HCT116 (cell line): Measurements from ENCODE around the gene SPRY4. TPM values are rescaled to one million over a fixed set of nuclear protein-coding genes. Genes with fewer than 3 reads are reported as not detected.

Experiments
- ATAC-seq: fragments of 200-7000 bp; cut with Tn5 transposase; 2 replicates; pipeline ENCODE4 v1.9.1; 2020; ENCODE audit warnings: mild to moderate bottlenecking, moderate library complexity
- BruUV-seq: library from RNA; stranded (reverse); fragments of 400-500 nt; replicated peaks from 2 replicates; lab custom pipeline; 2021; lab: Mats Ljungman, UMichigan
- CTCF ChIA-PET: fragments of 300-600 bp; sonication (Branson Sonifier 250); formaldehyde crosslinking; loops from one replicate; lab custom pipeline; 2021; ENCODE audit warnings: antibody characterized with exemption; lab: Charles Lee
- POLR2A ChIA-PET: fragments of 300-600, 350-600 bp; sonication (Branson Sonifier 250); formaldehyde crosslinking; loops from one replicate; lab custom pipeline; 2021; ENCODE audit warnings: antibody characterized with exemption; lab: Charles Lee
- RAD21 ChIA-PET, 2 experiments: fragments of 300-600 bp; sonication (Branson Sonifier 250); formaldehyde crosslinking; loops; one replicate each; lab custom pipeline; 2023; ENCODE audit warnings: low total read pairs in 2 of 2; ENCODE audit not compliant: uncharacterized antibody in 2 of 2, unreplicated experiment in 2 of 2, low non-redundant PET in 1 of 2; lab: Charles Lee
- DNase-seq: peaks from one replicate; pipeline ENCODE4 v3.0.0-alpha.2; 2010; ENCODE audit warnings: low read depth, low spot score
- H2AFZ ChIP-seq: fragments of 200-600 bp; shearing (Covaris generic), sonication (generic); 2 replicates; pipeline ENCODE4 v1.6.1; 2017; ENCODE audit warnings: low read depth, mixed run types, mixed read lengths, antibody characterized with exemption, low read length; ENCODE audit not compliant: poor library complexity, severe bottlenecking
- H3K27ac ChIP-seq: 2 replicates; pipeline ENCODE4 v1.5.1; 2012; ENCODE audit warnings: low read depth, low read length
- H3K27me3 ChIP-seq: fragments of 200-600 bp; sonication (generic); 2 replicates; pipeline ENCODE4 v1.6.1; 2016; ENCODE audit warnings: mixed run types, low read length, mixed read lengths; ENCODE audit not compliant: insufficient read depth
- H3K36me3 ChIP-seq, 2 experiments: fragments of 200-500 bp in 1 of 2; fragments of 200-600 bp in 1 of 2; sonication (Bioruptor generic) in 1 of 2; sonication (generic) in 1 of 2; 2 replicates each; pipeline versions ENCODE4 v1.5.1 to v1.6.1; 2014 to 2016; ENCODE audit warnings: low read length in 2 of 2, inconsistent platforms in 1 of 2, mixed read lengths in 1 of 2, mixed run types in 1 of 2; ENCODE audit not compliant: insufficient read depth in 2 of 2, control insufficient read depth in 1 of 2
- H3K4me1 ChIP-seq, 2 experiments: fragments of 200-600 bp in 1 of 2; sonication (generic) in 1 of 2; 2 replicates each; pipeline versions ENCODE4 v1.5.1 to v1.6.1; 2012 to 2017; ENCODE audit warnings: low read length in 2 of 2, inconsistent platforms in 1 of 2, mild to moderate bottlenecking in 1 of 2, mixed read lengths in 1 of 2, mixed run types in 1 of 2, moderate library complexity in 1 of 2; ENCODE audit not compliant: insufficient read depth in 2 of 2, control insufficient read depth in 1 of 2
- H3K4me2 ChIP-seq: fragments of 200-600 bp; sonication (generic); 2 replicates; pipeline ENCODE4 v1.6.1; 2017; ENCODE audit warnings: mixed run types, low read length, mixed read lengths
- H3K4me3 ChIP-seq, 2 experiments: fragments of 200-600 bp in 1 of 2; sonication (generic) in 1 of 2; replicated peaks in 1 of 2; 2 replicates each; pipeline ENCODE4 v1.5.1; 2011 to 2016; ENCODE audit warnings: low read length in 2 of 2, control low read depth in 1 of 2, low read depth in 1 of 2, mild to moderate bottlenecking in 1 of 2, mixed read lengths in 1 of 2, mixed run types in 1 of 2
- H3K79me2 ChIP-seq: fragments of 200-600 bp; sonication (generic); 2 replicates; pipeline ENCODE4 v1.6.1; 2017; ENCODE audit warnings: mild to moderate bottlenecking, mixed run types, low read length, moderate library complexity, mixed read lengths; ENCODE audit not compliant: insufficient read depth
- H3K9ac ChIP-seq: fragments of 200-600 bp; sonication (generic); 2 replicates; pipeline ENCODE4 v1.6.1; 2016; ENCODE audit warnings: low read length, mixed read lengths
- H3K9me2 ChIP-seq: fragments of 200-600 bp; sonication (generic), shearing (Covaris generic); 2 replicates; pipeline ENCODE4 v1.6.1; 2017; ENCODE audit warnings: mixed run types, mild to moderate bottlenecking, moderate library complexity; ENCODE audit not compliant: insufficient read depth
- H3K9me3 ChIP-seq, 2 experiments: fragments of 200-500 bp in 1 of 2; fragments of 200-600 bp in 1 of 2; sonication (Bioruptor generic) in 1 of 2; sonication (generic) in 1 of 2; 2 replicates each; pipeline ENCODE4 v1.6.1; 2014 to 2017; ENCODE audit warnings: low read length in 2 of 2, mixed read lengths in 2 of 2, inconsistent platforms in 1 of 2, low read depth in 1 of 2, mild to moderate bottlenecking in 1 of 2, mixed run types in 1 of 2, moderate library complexity in 1 of 2; ENCODE audit not compliant: control insufficient read depth in 1 of 2, insufficient read depth in 1 of 2
- H4K20me1 ChIP-seq: fragments of 200-600 bp; sonication (generic), shearing (Covaris generic); 2 replicates; pipeline ENCODE4 v1.6.1; 2017; ENCODE audit warnings: mixed run types, mild to moderate bottlenecking, moderate library complexity; ENCODE audit not compliant: insufficient read depth
- ATF3 ChIP-seq: IDR thresholded peaks from 2 replicates; pipeline ENCODE4 v1.6.1; 2012
- EGR1 ChIP-seq: IDR thresholded peaks from 2 replicates; pipeline ENCODE4 v1.6.1; 2012; ENCODE audit warnings: low read depth
- ELF1 ChIP-seq: IDR thresholded peaks from 2 replicates; pipeline ENCODE4 v1.6.1; 2012; ENCODE audit warnings: low read depth, borderline replicate concordance
- FOSL1 ChIP-seq: IDR thresholded peaks from 2 replicates; pipeline ENCODE4 v1.6.1; 2012; ENCODE audit warnings: low read depth
- JUND ChIP-seq: IDR thresholded peaks from 2 replicates; pipeline ENCODE4 v1.6.1; 2012
- MAX ChIP-seq: IDR thresholded peaks from 2 replicates; pipeline ENCODE4 v1.6.1; 2012
- RAD21 ChIP-seq: IDR thresholded peaks from 2 replicates; pipeline ENCODE4 v1.6.1; 2012; ENCODE audit warnings: low read depth, mild to moderate bottlenecking
- SP1 ChIP-seq: IDR thresholded peaks from 2 replicates; pipeline ENCODE4 v1.6.1; 2012; ENCODE audit warnings: low read depth
- ZBTB33 ChIP-seq: IDR thresholded peaks from 2 replicates; pipeline ENCODE4 v1.6.1; 2011; ENCODE audit warnings: mild to moderate bottlenecking, low read length, moderate library complexity; ENCODE audit not compliant: insufficient replicate concordance; ENCODE audit errors: extremely low read depth
- ZFX ChIP-seq: fragments of 450-650 bp; IDR thresholded peaks from 2 replicates; pipeline ENCODE4 v1.6.1; 2017
- intact Hi-C: fragments of 100-400 bp; cut with micrococcal nuclease; formaldehyde crosslinking; loops from 2 replicates; pipeline ENCODE4 v1.10.0; 2022
- total RNA-seq: library from RNA; stranded (reverse); gene quantifications from one replicate; pipeline ENCODE4 v1.2.1, GENCODE V29; 2021; ENCODE audit not compliant: unreplicated experiment

Gene SPRY4
- total RNA-seq, 1 experiment from 2014 or later: 112 TPM

GRCh38 chr5:142293486-142293885, 31.3 kb downstream of the SPRY4 start:
- no peaks in the 10 kb centered on the region for H3K9me3 ChIP-seq
- peak; percentile 50; the same call in 1 of the 2 replicates for TF ChIP-seq MAX
- TF ChIP-seq FOSL1: peak; percentile 57
- no peak for TF ChIP-seq ZBTB33
- TF ChIP-seq JUND: 0 out of 2 replicates have a peak, but pooled peaks have one; percentile 31
- TF ChIP-seq ELF1: no peak
- no peak for TF ChIP-seq ATF3
- no peak for TF ChIP-seq ZFX
- TF ChIP-seq EGR1: peak; percentile 53; the same call in 1 of the 2 replicates
- TF ChIP-seq SP1: peak; percentile 60; the same call in 1 of the 2 replicates
- no peak for TF ChIP-seq RAD21
- H3K27me3 ChIP-seq: no peaks in the 10 kb centered on the region
- DNase-seq: no peak
- BruUV-seq: no TSS peak
- intact Hi-C loops: no loop called here
- H3K9ac ChIP-seq: no peak overlapping the region
- peaks cover 18 to 30% of the 10 kb centered on the region in 2 experiments for H3K4me1 ChIP-seq
- H3K27ac ChIP-seq: no peak overlapping the region
- no peak overlapping the region for H3K4me3 ChIP-seq
- H3K4me2 ChIP-seq: no peak overlapping the region
- RAD21 ChIA-PET: no interaction called here
- POLR2A ChIA-PET: no interaction called here
- ATAC-seq: no peak
- H4K20me1 ChIP-seq: no peaks in the 10 kb centered on the region; the same call in 1 of the 2 replicates
- peaks cover 28% of the 10 kb centered on the region for H3K79me2 ChIP-seq
- no peaks in the 10 kb centered on the region for H3K9me2 ChIP-seq
- H2AFZ ChIP-seq: no peak overlapping the region
- H3K36me3 ChIP-seq: peaks cover 0 to 4% of the 10 kb centered on the region in 2 experiments; a peak in 1 of 4 replicates
- CTCF ChIA-PET: no interaction called here
